GM19193 (cell line): Measurements from ENCODE around the gene OST4.

Source experiments
- POLR2A ChIP-seq: IDR thresholded peaks from 4 replicates; pipeline ENCODE4 v1.6.1; 2011; ENCODE audit not compliant: insufficient read depth, insufficient read length; ENCODE audit errors: extremely low read depth

Gene OST4

GRCh38 chr2:27071277-27071989 is at the start of gene OST4:
TSS of gene OST4 (minus strand) at chr2:27071654.
- TF ChIP-seq POLR2A = peak; percentile 96

- no peak for TF ChIP-seq POLR2A
Observed at GRCh38 chr2:27118525-27119329, 47.3 kb upstream of the OST4 start, which contains the start of gene CGREF1. TSS of gene CGREF1 (minus strand) at chr2:27119128. CDS start at chr2:27104366, 14,762 bp downstream.

- no peak for TF ChIP-seq POLR2A
Observed at GRCh38 chr2:27117995-27118524, 46.6 kb upstream of the OST4 start.

GRCh38 chr2:27115519-27115918 is 44.1 kb upstream of the OST4 start:
- TF ChIP-seq POLR2A = no peak

GRCh38 chr2:27109083-27109482 is 37.6 kb upstream of the OST4 start:
- TF ChIP-seq POLR2A = no peak

- TF ChIP-seq POLR2A = no peak
Observed at GRCh38 chr2:27108221-27108620, 36.8 kb upstream of the OST4 start.

GRCh38 chr2:27105981-27106380 is 34.5 kb upstream of the OST4 start:
- no peak for TF ChIP-seq POLR2A

- TF ChIP-seq POLR2A = no peak
Observed at GRCh38 chr2:27102329-27102728, 30.9 kb upstream of the OST4 start.

GRCh38 chr2:27100036-27100435 is 28.6 kb upstream of the OST4 start:
- no peak for TF ChIP-seq POLR2A

GRCh38 chr2:27099334-27099955 is 28.0 kb upstream of the OST4 start:
- TF ChIP-seq POLR2A = no peak

- no peak for TF ChIP-seq POLR2A
Observed at GRCh38 chr2:27097341-27097740, 25.9 kb upstream of the OST4 start.

GRCh38 chr2:27096748-27097297 is 25.4 kb upstream of the OST4 start:
- no peak for TF ChIP-seq POLR2A

- peak; percentile 34 for TF ChIP-seq POLR2A
Observed at GRCh38 chr2:27095745-27096651, 24.5 kb upstream of the OST4 start.

- TF ChIP-seq POLR2A = no peak
Observed at GRCh38 chr2:27095427-27095744, 23.9 kb upstream of the OST4 start.

GRCh38 chr2:27094353-27094984 is 23.0 kb upstream of the OST4 start:
- no peak for TF ChIP-seq POLR2A
